GM18498 (cell line): ENCODE measurements around the gene EXD3.
A peak's percentile ranks its signal among the peaks of the same experiment; 100 is the strongest.

Experiments used
- ATAC-seq: cut with Tn5 transposase; IDR thresholded peaks from one replicate; pipeline ENCODE4 v1.9.1; 2021; ENCODE audit warnings: mild to moderate bottlenecking, moderate library complexity; ENCODE audit not compliant: unreplicated experiment

Gene EXD3

GRCh38 chr9:137311171-137311985 lies 111.6 kb downstream of the EXD3 start:
- no peak for ATAC-seq

GRCh38 chr9:137310189-137311052 lies 112.5 kb downstream of the EXD3 start:
- ATAC-seq, result no peak

DNA sequence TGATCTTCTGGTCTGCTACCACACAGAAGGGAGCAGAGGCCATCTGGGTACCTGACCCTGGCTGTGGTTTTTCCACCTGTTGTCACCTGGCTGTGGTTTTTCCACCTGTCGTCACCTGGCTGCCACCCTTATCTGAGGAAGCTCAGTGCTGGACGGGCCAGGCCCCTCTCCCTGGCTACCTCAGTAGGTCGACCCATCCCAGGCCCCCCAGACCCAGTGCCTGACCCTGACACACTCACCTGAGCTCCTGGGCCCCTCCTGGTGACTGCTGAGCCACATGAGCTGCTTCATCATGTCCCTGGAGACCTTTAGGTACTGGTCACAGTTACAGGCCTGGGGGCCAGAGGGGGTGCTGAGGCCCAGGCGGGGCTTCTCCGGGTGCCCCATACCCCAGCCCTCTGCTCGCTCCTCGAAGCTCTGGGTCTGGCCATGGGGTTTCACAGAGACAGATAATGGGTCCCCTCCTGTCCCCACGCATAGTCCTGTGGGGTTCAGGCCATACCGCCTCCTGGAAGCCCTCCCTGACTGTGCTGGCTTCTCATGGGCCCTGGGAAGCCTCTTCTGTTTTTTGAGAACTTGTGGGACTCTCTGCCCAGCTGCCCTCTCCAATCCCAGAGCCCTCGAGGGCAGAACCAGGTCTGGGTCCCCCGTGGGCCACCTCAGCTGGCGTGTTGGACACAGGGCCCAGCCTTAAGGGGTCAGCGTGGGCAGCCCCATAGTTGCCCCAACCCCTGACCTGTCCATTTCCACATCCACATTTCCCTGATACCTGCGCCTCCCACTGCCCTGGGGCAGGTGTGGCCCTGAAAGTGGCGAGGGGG lies 113.4 kb downstream of the EXD3 start:
- ATAC-seq, result no peak

DNA sequence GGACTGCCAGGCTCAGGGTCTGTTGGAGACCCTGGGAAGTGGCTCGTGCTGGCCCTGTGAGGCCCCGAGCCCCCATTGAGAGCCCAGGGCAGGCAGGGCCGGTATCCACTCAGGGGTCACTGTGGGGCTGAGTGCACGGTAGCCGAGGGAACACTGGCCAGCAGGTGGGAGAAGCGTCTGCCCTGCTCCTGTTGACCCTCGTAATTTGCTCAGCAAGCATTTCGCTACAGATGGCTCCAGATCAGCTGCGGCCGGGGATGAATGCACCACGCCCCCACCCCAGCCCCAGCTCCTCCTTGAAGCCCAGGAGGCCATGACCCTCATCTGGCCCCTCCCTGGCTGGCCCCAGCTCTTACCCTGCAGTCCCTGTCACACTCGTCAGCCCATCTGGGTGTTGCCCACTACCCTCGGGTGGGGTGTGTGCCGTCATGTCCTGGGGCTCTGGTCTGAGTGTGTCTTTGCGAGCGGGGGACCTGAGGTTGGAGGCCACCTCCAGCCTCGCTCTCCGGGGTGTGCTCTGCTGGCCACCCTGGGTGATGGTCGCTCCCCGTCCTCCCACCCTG lies 114.8 kb downstream of the EXD3 start:
- ATAC-seq, result no peak

GRCh38 chr9:137307255-137308056 lies 115.5 kb downstream of the EXD3 start:
- no peak for ATAC-seq

DNA sequence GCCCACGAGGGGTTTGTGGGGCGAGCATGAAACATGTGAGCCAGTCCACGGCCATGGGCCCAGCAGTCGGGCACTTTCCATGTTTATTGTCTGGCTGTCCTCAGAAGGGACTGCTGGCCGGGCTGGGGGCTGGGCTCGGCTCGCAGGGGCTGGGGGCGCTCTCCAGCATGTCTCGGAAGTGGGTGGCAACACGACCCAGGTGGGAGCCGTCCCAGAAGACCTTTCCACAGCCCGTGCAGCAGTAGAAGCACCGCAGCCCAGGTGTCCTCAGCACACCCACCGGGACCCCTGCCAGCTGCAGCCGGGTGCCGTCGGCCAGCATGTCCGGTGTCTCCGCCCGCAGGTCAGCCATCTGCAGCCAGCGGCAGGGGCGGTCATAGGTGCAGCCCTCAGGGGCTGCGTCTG lies 116.1 kb downstream of the EXD3 start:
- ATAC-seq, result no peak

DNA sequence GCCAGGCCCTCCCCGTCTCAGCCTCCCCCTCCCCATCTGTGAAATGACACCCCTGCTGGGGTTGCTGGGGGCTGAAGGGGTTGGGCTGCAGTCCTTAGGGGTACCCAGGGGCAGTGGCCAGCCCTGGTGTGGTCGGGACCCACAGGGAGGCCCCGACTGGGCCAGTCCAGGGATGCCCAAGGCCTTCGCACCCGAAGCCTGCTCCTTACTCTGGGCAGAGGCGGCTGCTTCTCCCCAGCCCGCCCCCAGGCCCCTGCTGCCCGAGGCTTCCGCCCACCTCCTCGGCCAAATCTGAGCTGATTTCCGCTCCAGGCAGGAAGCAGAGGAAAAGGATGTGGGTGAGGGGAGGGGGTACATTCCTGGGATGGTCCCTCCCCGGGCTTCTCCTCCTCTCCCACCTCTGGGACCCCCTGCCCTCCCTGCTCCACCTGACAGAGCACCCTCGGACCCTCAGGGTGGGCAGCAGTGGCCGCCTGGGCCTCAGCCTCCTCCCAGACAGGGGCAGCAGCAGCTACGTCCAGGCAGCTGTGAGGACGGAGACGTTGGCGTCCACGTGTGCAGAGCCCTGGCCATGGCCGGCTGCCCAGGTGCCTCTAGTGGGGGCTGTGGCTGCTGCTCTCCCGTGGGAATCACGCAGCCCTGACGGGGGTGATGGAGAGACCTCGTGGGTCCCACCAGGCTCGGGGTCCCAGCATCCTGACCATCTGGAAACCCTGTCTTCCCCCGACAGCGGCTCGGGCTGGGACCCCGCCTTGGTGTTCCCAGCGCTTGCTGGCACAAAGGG lies 116.7 kb downstream of the EXD3 start:
- no peak for ATAC-seq

- ATAC-seq, result no peak
These were observed 117.2 kb downstream of the EXD3 start for GRCh38 chr9:137305798-137306065.

DNA sequence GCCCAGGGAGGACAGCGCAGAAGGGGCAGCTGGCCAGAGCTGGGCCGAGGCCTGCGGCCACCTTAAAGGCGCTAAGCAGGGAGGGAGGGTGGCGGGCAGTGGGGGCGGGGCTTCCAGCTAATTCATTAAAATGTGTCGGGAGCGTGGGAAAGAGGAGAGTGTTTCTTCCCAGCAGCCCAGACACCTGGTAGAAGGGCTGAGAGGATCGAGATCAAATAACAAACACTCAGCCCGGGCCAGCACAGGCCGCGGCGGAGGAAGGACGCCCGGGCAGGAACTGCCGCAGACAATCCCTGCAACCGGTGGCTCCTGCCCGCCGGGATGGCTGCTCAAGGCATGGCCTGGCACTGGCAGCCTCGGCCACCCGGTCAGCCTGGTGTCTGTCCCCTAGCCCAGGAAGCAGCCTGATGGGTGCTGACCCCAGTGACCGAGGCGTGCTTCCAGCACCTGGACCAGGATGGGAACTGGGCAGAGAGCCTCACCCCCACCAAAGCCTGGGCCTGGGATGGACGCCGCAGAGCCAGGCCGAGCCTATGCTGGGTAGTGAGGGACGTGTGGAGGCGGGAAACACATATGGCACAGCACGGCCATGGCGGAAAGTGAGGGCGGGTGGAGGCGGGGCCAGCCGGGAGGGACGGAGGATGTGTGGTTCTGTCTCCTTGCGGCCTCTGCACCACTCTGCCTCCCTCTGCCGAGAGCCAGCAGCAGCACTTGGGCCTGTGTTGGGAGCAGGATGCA lies 117.7 kb downstream of the EXD3 start:
- no peak for ATAC-seq

DNA sequence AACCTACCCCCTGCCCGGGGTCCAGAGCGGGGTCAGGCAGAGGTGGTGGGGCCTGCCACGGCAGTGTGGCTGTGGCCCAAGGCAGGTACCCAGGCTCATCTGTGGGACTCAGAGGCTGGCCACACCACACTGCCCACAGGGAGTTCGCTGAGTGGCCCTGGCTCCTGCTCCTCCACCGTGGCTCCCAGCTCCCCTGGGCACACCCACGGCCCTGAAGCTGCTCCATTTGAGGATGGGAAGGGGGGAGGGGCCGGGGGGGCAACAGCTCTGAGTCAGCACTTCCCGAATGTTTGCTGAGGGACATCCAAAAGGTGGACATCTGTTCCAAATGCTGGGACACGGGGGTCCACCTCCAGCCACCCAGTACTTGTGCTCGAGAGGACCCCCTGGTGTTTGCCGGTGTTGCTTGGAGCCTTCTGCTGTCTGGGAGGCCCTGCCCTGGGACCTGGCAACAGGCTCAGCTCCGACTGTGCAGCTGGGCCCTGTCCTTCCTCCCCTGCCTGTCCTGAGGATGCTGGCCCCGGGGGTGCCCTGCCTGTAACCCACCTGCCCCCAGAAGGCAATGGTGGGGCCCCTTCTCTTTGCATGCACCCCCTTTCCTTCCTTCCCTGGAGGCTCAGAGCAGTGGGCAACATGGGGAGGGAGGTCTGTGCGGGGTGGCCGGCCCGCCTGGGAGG lies 118.4 kb downstream of the EXD3 start:
- ATAC-seq, result no peak

GRCh38 chr9:137303893-137304382 lies 119.0 kb downstream of the EXD3 start:
- ATAC-seq, result no peak

- no peak for ATAC-seq
These were observed 119.6 kb downstream of the EXD3 start for GRCh38 chr9:137303151-137303892.

- peak; percentile 39 for ATAC-seq
These were observed 120.4 kb downstream of the EXD3 start for GRCh38 chr9:137302449-137303150.

DNA sequence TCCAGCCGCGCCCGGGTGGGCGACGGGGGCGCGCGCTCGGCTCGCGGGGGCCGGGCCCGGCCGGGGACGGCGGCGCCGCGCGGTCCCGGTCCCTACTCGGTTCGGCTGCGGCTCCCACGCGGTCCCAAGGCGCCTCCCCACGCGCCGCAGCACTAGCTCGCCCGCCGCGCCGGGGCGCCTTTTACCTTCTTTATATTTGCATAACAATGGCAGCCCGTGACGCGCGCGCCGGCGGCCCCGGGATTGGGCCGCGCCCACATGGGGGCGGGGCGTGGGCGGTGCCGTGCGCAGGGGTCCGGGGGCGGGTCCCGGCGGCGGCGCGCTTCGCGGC lies 120.9 kb downstream of the EXD3 start, which contains the start of gene NRARP:
Gene NRARP (minus strand): TSS at position 154 of the 331 bp plus-strand sequence. CDS start 343 bp downstream, outside the sequence.
- peak; percentile 75 for ATAC-seq

GRCh38 chr9:137301081-137301947 lies 121.6 kb downstream of the EXD3 start:
- peak; percentile 4 for ATAC-seq

DNA sequence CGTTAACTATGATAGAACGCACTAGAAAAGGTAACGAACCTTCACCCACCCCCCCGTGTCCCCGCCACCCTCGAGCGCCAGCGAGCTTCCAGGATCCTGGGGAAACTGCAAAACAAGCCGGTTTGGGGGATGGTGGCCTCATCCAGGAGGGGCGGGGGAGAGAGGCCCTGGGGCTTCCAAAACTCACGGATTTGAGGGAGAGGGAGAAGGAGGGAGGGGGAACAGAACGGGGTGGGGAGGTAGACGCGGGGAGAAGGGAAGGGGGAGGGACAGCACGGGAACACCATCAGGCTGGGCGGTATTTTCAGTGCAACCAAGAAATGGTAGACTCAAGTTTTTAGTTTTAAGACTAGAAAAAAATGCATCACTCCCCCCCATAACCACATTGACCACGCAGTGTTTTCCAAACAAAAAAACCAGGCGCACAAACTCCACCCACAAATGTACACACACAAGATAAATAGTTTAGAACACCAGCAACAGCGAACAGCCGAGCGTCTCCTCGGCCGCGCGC lies 122.3 kb downstream of the EXD3 start:
- ATAC-seq, result no peak
